Loucy (cell line): ENCODE measurements around the gene KANK2.

Experiments
- H2AFZ ChIP-seq: fragments of 200-600 bp; sonication (generic); 2 replicates; pipeline ENCODE4 v1.6.0; 2016; ENCODE audit warnings: antibody characterized with exemption, mild to moderate bottlenecking, low read length, moderate library complexity
- H3F3A ChIP-seq: fragments of 200-600 bp; 2 replicates; pipeline ENCODE4 v1.6.0; 2016; ENCODE audit warnings: antibody characterized with exemption, low read depth, mild to moderate bottlenecking
- H3K27me3 ChIP-seq: fragments of 200-600 bp; sonication (generic); 2 replicates; pipeline ENCODE4 v1.6.1; 2014; ENCODE audit warnings: low read length, mild to moderate bottlenecking; ENCODE audit not compliant: insufficient read depth, poor library complexity, severe bottlenecking
- H3K36me3 ChIP-seq: fragments of 200-600 bp; sonication (generic); 2 replicates; pipeline ENCODE4 v1.6.1; 2016; ENCODE audit warnings: low read length; ENCODE audit not compliant: insufficient read depth
- H3K4me1 ChIP-seq: fragments of 200-600 bp; sonication (generic); 2 replicates; pipeline ENCODE4 v1.5.1; 2014; ENCODE audit warnings: low read length, mild to moderate bottlenecking; ENCODE audit not compliant: insufficient read depth, poor library complexity, severe bottlenecking
- H3K4me2 ChIP-seq: fragments of 200-600 bp; sonication (generic); 2 replicates; pipeline ENCODE4 v1.6.0; 2014; ENCODE audit warnings: antibody characterized with exemption, low read length, low read depth, mild to moderate bottlenecking; ENCODE audit not compliant: poor library complexity, severe bottlenecking
- H3K4me3 ChIP-seq: fragments of 200-600 bp; sonication (generic); 2 replicates; pipeline ENCODE4 v1.5.1; 2014; ENCODE audit warnings: low read length, mild to moderate bottlenecking, mixed read lengths; ENCODE audit not compliant: poor library complexity, severe bottlenecking
- H3K79me2 ChIP-seq: fragments of 200-600 bp; sonication (generic); 2 replicates; pipeline ENCODE4 v1.6.1; 2014; ENCODE audit warnings: low read length; ENCODE audit not compliant: insufficient read depth
- H3K9ac ChIP-seq: fragments of 200-600 bp; sonication (generic); 2 replicates; pipeline ENCODE4 v1.6.0; 2014; ENCODE audit warnings: mild to moderate bottlenecking, low read depth, low read length, moderate library complexity; ENCODE audit not compliant: poor library complexity, severe bottlenecking
- H3K9me2 ChIP-seq: fragments of 200-600 bp; sonication (generic); replicated peaks from 2 replicates; pipeline ENCODE4 v1.6.1; 2016; ENCODE audit warnings: low read depth, low read length, mixed read lengths
- H3K9me3 ChIP-seq: fragments of 200-600 bp; sonication (generic); 2 replicates; pipeline ENCODE4 v1.6.1; 2014; ENCODE audit warnings: mild to moderate bottlenecking, antibody characterized with exemption, low read length, low read depth; ENCODE audit not compliant: insufficient read depth
- H4K20me1 ChIP-seq: fragments of 200-600 bp; sonication (generic); 2 replicates; pipeline ENCODE4 v1.6.0; 2014; ENCODE audit warnings: antibody characterized with exemption, low read length, mild to moderate bottlenecking; ENCODE audit not compliant: insufficient read depth, poor library complexity, severe bottlenecking
- CTCF ChIP-seq: fragments of 200-600 bp; sonication (generic); conservative IDR thresholded peaks from 2 replicates; pipeline ENCODE4 v1.5.1; 2014; ENCODE audit warnings: mild to moderate bottlenecking, antibody characterized with exemption, low read length
- EZH2phosphoT487 ChIP-seq: fragments of 200-600 bp; IDR thresholded peaks from 2 replicates; pipeline ENCODE4 v1.6.1; 2018; ENCODE audit warnings: antibody characterized with exemption, mild to moderate bottlenecking, moderate library complexity, borderline replicate concordance

Gene KANK2

DNA sequence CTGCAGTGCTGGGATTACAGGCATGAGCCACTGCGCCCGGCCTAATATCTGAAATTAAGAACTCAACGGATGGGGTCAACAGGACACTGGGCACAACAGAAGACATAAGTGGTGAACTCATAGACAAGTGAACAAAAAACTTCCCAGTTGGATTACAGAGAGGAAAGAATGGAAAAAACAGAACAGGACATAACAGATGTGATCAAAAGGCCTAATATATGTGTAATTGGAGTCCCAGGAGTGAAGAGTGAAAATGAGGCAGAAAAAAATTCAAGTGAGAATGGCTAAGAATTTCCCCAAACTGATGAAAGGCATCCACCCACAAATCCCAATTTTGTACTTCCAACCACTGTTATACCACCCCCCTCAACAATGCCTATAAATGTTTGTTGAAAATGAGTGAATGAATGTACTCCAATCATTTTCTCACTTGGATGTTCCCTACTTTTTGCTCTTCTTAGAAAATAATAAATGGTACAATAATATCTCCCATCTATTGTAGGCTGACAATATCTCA, 23.8 kb upstream of the KANK2 start:
- TF ChIP-seq EZH2phosphoT487 = no peak
- no peak for TF ChIP-seq CTCF
- Histone ChIP-seq H3K4me2 (no peak overlapping the region), H2AFZ (no peak overlapping the region), H3K4me3 (no peak overlapping the region), H3K9ac (no peak overlapping the region), H3K79me2 (no peaks in the 10 kb centered on the region), H3K9me2 (no peaks in the 10 kb centered on the region), H3K27me3 (no peaks in the 10 kb centered on the region), H3K4me1 (no peaks in the 10 kb centered on the region), H3F3A (no peaks in the 10 kb centered on the region), H3K9me3 (no peaks in the 10 kb centered on the region), H4K20me1 (no peaks in the 10 kb centered on the region), H3K36me3 (no peaks in the 10 kb centered on the region)

- no peak overlapping the region for H2AFZ ChIP-seq
- H3F3A ChIP-seq = no peaks in the 10 kb centered on the region
- H3K36me3 ChIP-seq = no peaks in the 10 kb centered on the region
- H3K4me2 ChIP-seq = no peak overlapping the region
- no peaks in the 10 kb centered on the region for H3K9me3 ChIP-seq
- TF ChIP-seq EZH2phosphoT487 (no peak), CTCF (no peak)
- no peak overlapping the region for H3K4me3 ChIP-seq
- H4K20me1 ChIP-seq = no peaks in the 10 kb centered on the region
- H3K4me1 ChIP-seq = no peaks in the 10 kb centered on the region
- no peak overlapping the region for H3K9ac ChIP-seq
- no peaks in the 10 kb centered on the region for H3K79me2 ChIP-seq
- no peaks in the 10 kb centered on the region for H3K27me3 ChIP-seq
- no peaks in the 10 kb centered on the region for H3K9me2 ChIP-seq
Observed at GRCh38 chr19:11214387-11214786, 17.0 kb upstream of the KANK2 start.

DNA sequence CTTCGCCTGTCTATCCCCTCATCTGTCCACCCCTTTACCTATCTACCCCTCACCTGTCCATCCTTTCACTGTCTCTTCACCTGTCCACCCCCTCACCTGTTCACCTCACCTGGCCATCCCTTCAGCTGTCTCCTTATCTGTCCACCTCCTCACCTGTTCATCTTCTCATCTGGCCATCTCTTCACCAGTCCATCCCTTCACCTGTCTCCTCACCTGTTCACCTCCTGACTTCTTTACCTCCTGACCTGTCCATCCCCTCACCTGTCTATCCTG, 13.2 kb upstream of the KANK2 start:
- no peaks in the 10 kb centered on the region for H4K20me1 ChIP-seq
- no peaks in the 10 kb centered on the region for H3K9me3 ChIP-seq
- TF ChIP-seq CTCF (no peak), EZH2phosphoT487 (no peak)
- no peaks in the 10 kb centered on the region for H3K9me2 ChIP-seq
- H3K27me3 ChIP-seq = no peaks in the 10 kb centered on the region
- no peak overlapping the region for H3K4me2 ChIP-seq
- H3K4me1 ChIP-seq = no peaks in the 10 kb centered on the region
- H2AFZ ChIP-seq = no peak overlapping the region
- no peaks in the 10 kb centered on the region for H3K36me3 ChIP-seq
- no peak overlapping the region for H3K4me3 ChIP-seq
- H3K79me2 ChIP-seq = no peaks in the 10 kb centered on the region
- no peaks in the 10 kb centered on the region for H3F3A ChIP-seq
- H3K9ac ChIP-seq = no peak overlapping the region
